Umbilical cord (tissue), 2 donors: ENCODE measurements around the gene CALHM2. TPM values are rescaled to one million over a fixed set of nuclear protein-coding genes. Genes with fewer than 3 reads are reported as not detected.

ENCODE experiments used
- DNase-seq: peaks from one replicate; pipeline ENCODE4 v3.0.0-alpha.2; 2015; ENCODE audit warnings: low spot score
- total RNA-seq: library from RNA; depleted of rRNA; stranded (reverse); fragments of >200 nt; gene quantifications from one replicate; pipeline ENCODE4 v1.2.3, GENCODE V29; 2014; ENCODE audit warnings: low replicate concordance; ENCODE audit not compliant: insufficient read depth

Gene CALHM2
- total RNA-seq, 1 donor from 2014 or later: 7.2 TPM

GRCh38 chr10:103476046-103476768 is 24.0 kb upstream of the CALHM2 start:
- no peak for DNase-seq

- no peak for DNase-seq
Observed at GRCh38 chr10:103475437-103475836, 23.3 kb upstream of the CALHM2 start.

GRCh38 chr10:103474077-103474476 is 21.9 kb upstream of the CALHM2 start:
- DNase-seq: no peak

DNA sequence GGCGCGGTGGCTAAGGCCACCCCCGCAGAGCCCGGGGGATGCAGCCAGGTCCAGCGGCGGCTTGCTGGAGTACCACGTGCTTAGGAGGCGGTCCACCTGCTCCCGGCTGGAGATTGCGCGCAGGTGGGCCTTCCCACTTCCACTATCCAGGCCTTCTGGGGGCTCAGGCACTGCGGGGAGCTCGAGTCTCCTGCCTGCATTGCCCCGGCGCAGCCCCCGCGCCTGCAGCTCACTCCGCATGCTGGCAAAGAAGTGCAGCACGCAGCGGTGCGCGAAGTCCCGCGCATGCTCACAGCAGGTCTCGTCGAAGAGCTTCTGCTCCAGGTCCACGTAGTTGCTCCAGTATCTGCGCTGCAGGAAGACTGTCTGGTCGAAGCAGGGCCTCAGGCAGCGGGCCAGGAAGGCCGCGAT is 21.1 kb upstream of the CALHM2 start:
- no peak for DNase-seq

- no peak for DNase-seq
Observed at GRCh38 chr10:103472005-103472404, 19.8 kb upstream of the CALHM2 start.

- peak; percentile 79 for DNase-seq
Observed at GRCh38 chr10:103470761-103471653, 18.8 kb upstream of the CALHM2 start.

DNA sequence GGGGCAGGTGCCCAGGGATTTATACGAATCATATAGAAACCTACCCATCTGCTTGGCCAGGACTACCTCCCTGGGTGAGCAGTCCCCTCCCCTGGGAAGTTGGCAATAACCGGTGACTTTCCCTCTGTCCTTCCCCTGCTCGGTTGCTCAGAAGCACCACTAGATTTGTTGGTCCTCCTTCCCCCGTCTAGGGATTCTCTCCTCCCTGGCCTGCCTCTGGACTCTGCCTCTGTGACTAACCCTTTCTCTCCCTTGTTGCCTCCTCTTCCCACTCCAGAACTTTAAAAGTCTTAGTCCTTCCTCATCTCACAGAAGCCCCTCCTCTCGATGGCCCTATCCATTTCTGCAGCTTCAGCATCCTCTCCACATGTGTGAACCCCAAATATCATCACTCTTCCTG is 17.0 kb upstream of the CALHM2 start:
- DNase-seq: no peak

DNA sequence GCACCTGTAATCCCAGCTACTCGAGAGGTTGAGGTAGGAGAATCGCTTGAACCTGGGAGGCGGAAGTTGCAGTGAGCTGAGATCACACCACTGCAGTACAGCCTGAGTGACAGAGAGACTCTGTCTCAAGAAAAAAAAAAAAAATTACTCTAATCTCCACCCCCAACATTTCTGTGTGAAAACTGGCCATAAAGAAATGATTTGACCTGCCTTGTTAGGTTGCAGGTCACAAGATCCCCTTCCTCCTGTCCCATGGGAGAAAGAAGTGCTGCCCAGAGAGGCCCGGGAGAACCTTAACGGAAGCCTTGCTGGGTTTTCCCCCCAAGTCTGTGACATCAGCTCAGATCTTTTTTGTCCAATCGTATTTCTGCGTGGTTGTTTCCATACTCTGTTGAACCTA is 15.2 kb upstream of the CALHM2 start:
- no peak for DNase-seq

- no peak for DNase-seq
Observed at GRCh38 chr10:103466734-103467133, 14.6 kb upstream of the CALHM2 start.

DNA sequence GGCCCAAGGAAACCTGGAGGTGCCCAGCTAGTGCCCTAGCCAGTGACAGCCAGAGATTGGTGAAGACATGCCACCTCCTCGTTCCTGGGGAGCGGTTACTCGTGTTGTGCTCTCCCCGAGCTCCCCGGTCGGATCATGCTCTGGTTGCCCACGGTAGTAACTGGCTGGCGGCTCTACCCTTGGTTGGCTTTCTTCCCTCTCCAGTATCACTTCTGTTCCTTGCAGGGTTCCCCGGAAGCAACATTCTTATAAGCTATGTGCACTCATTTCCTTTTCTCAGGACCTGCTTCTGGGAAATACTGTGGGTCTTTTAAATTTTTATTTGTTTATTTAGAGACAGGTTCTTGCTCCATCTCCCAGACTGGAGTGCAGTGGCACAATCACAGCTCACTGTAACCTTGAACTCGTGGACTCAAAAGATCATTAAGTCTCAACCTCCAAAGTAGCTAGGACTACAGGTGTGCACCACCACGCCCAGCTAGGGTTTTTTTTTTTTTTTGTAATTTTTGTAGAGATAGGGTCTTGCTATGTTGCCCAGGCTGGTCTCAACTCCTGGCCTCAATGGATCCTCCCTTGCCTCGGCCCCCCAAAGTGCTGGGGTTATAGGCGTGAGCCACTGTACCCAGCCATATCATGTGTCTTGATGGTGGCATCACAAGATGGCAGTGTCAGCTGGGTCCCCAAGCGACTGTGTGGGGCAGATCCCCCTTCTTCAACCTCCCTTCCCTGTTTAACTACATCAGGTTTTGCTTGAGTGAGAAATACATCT is 13.4 kb upstream of the CALHM2 start:
- no peak for DNase-seq

GRCh38 chr10:103463499-103463898 is 11.3 kb upstream of the CALHM2 start:
- no peak for DNase-seq

DNA sequence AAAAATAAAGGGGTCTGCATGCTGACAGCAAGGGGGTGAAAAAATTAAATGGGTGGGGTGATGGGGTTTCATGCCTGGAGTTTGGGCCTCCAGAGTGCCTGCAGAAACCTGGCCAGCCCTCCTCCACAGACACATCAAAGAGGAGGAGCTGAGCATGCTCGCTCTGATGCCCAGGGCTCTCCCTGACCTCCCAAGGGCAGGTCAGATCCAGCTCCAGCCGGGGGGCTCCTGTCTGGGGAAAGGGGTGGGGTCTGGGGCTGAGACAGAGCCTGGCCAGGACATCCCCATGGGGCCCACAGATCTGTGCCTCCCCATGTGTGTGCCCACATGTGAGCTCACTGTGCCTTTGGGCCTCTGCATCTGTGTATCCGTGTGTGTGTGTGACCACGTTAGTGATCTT is 7.4 kb upstream of the CALHM2 start:
- no peak for DNase-seq

GRCh38 chr10:103458720-103459119 is 6.5 kb upstream of the CALHM2 start, which contains the start of gene CALHM1:
Gene CALHM1, minus strand, starts transcription at chr10:103458900. Its CDS starts 149 bp downstream, at chr10:103458751.
- DNase-seq: no peak

GRCh38 chr10:103457896-103458583 is 5.9 kb upstream of the CALHM2 start:
- DNase-seq: no peak

GRCh38 chr10:103457176-103457712 is 5.1 kb upstream of the CALHM2 start:
- DNase-seq: no peak

DNA sequence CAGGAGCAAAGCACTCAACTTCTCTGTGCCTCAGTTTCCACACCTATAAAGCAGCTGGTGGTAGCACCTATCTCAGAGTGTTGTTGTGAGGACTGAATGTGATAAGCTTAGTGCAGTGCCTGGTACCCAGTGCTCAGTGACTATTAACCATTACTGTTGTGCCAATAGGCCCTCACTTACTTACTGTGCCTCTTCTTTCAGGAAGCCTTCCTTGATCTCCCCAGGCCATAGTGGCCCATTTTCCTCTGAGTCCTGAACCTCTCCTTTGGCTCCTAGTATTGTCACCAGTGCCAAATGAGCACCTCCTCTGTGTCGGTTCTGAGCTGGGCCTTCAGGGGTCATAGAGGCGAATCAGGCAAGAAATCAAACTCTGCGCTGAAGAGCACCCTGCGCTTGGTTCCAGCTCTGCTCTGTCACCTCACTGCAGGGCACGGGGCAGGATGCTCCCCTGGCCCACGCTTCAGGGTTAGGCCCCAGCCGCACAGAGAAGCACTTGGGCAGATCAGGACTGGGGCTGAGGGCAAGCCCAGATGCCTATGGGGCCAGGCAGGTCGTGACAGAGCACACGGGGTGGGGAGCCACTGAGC is 4.0 kb upstream of the CALHM2 start:
- DNase-seq: no peak

DNA sequence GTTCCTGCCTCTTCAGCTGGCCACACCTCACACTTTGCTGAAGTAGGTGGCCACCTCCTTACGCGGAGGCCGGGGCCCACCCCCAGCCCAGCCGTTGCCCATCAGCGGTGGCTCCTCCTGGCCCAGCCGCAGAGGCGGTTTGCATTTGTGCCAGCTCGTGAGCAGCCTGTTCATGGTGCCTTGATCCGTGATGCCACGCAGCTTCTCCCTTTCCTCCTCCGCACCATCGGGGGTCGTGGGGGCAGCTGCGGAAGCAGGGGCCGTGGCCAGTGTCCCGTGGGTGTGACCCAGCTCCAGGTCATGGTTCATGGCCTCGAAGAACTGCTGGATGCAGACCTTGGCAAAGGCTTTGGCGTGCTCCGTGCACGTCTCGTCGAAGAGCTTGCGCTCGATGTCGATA is 3.1 kb upstream of the CALHM2 start:
- DNase-seq: no peak

- no peak for DNase-seq
Observed at GRCh38 chr10:103454026-103454425, 1.9 kb upstream of the CALHM2 start.

DNA sequence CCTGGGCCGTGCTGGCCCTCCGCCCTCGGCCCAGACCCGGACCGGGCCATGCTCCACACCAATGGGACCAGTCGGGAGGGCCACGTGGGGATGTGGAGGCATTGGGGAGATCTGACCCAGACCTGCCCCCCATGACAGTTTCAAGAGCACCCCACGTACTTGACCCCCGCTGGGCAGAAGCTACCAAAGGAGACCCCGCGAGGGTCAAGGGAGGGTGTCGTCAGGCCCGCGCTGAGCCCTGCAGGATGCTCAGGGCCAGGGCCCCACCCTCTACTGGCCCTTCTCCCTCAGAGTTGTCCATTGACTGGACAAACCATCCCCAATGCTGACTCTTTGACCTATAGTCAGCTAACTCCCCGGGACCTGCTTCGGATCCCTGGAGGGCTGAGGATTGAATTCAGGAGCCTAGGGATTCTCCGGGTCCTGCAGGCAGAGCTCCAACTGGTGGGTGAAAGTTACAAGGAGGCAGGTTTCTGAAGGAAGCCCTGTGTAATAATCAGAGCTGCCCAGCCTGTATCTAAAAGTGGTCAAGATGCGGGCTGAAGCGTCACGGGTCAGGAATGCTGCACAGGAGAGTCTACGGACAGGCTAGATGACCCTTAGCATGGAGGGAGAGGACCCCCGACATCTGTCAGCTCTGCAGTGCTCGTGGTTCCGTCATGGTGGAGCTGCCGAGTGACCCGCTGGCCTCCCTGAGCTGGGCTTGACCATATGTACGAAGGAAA is 498 bp upstream of the CALHM2 start:
- DNase-seq: peak; percentile 19
